Measurements from ENCODE around the gene HPS6.

- TF ChIP-seq EZH2phosphoT487 (IDR thresholded peaks at IDR 0.05; ENCODE audit: insufficient read depth, low read depth) (no peak), EZH2 (IDR thresholded peaks at IDR 0.05; ENCODE audit: insufficient read depth, poor library complexity, severe bottlenecking) (no peak)
Measured at GRCh38 chr10:102112210-102112817, 47.2 kb downstream of the HPS6 start.

All from GM23248 (cell line).